ENCODE measurements around the gene TOB1.
"Not testable (repeated sequence)": the region's sequence is repeated elsewhere in the genome, so short reads cannot be mapped to it uniquely, and the experiment has no call there.

Gene TOB1

GRCh38 chr17:50898369-50899004, 32.3 kb upstream of the TOB1 start:
- no peak for DNase-seq (ENCODE audit: low read depth)

- not testable (repeated sequence) for DNase-seq (ENCODE audit: low read depth)
These were observed 28.4 kb upstream of the TOB1 start for GRCh38 chr17:50894513-50894912.

- no peak for DNase-seq (ENCODE audit: low read depth)
These were observed 27.2 kb upstream of the TOB1 start for GRCh38 chr17:50893183-50893993.

GRCh38 chr17:50892101-50892776, 26.1 kb upstream of the TOB1 start:
- DNase-seq (ENCODE audit: low read depth): no peak

GRCh38 chr17:50891577-50891989, 25.4 kb upstream of the TOB1 start:
- no peak for DNase-seq (ENCODE audit: low read depth)

- DNase-seq (ENCODE audit: low read depth): no peak
These were observed 24.7 kb upstream of the TOB1 start for GRCh38 chr17:50890675-50891516.

- no peak for DNase-seq (ENCODE audit: low read depth)
These were observed 23.5 kb upstream of the TOB1 start for GRCh38 chr17:50889528-50890118.

- no peak for DNase-seq (ENCODE audit: low read depth)
These were observed 21.6 kb upstream of the TOB1 start for GRCh38 chr17:50887705-50888245.

GRCh38 chr17:50884439-50885311, 18.5 kb upstream of the TOB1 start:
- DNase-seq (ENCODE audit: low read depth): no peak

GRCh38 chr17:50883850-50884438, 17.8 kb upstream of the TOB1 start:
- no peak for DNase-seq (ENCODE audit: low read depth)

GRCh38 chr17:50882851-50883250, 16.7 kb upstream of the TOB1 start:
- DNase-seq (ENCODE audit: low read depth): no peak

GRCh38 chr17:50881182-50881581, 15.0 kb upstream of the TOB1 start:
- no peak for DNase-seq (ENCODE audit: low read depth)

- DNase-seq (ENCODE audit: low read depth): no peak
These were observed 12.9 kb upstream of the TOB1 start for GRCh38 chr17:50879086-50879485.

GRCh38 chr17:50877838-50878237, 11.7 kb upstream of the TOB1 start:
- DNase-seq (ENCODE audit: low read depth): no peak

GRCh38 chr17:50877042-50877441, 10.9 kb upstream of the TOB1 start:
- not testable (repeated sequence) for DNase-seq (ENCODE audit: low read depth)

GRCh38 chr17:50875074-50875473, 8.9 kb upstream of the TOB1 start:
- DNase-seq (ENCODE audit: low read depth): no peak

GRCh38 chr17:50872710-50873424, 6.7 kb upstream of the TOB1 start:
- DNase-seq (ENCODE audit: low read depth): no peak

- DNase-seq (ENCODE audit: low read depth): no peak
These were observed 5.7 kb upstream of the TOB1 start for GRCh38 chr17:50871898-50872297.

GRCh38 chr17:50871364-50871763, 5.2 kb upstream of the TOB1 start:
- no peak for DNase-seq (ENCODE audit: low read depth)

Measured in HS-27A (cell line).